IMR-90 (cell line): Measurements from ENCODE around the gene ZCCHC14. TPM values are rescaled to one million over a fixed set of nuclear protein-coding genes. Genes with fewer than 3 reads are reported as not detected.

ENCODE experiments used
- ATAC-seq: fragments of 200-7000 bp; cut with Tn5 transposase; 2 replicates; pipeline ENCODE4 v1.9.1; 2020; ENCODE audit warnings: low read depth, mild to moderate bottlenecking, moderate library complexity
- BruUV-seq: library from RNA; stranded (reverse); fragments of 400-500 nt; replicated peaks from 2 replicates; lab custom pipeline; 2021; lab: Mats Ljungman, UMichigan
- CTCF ChIA-PET: fragments of 300-600 bp; formaldehyde crosslinking; extraction: SDS; loops from one replicate; lab custom pipeline; 2021; ENCODE audit warnings: antibody characterized with exemption; lab: Yijun Ruan, JAX
- POLR2A ChIA-PET: fragments of 300-600 bp; sonication (Branson Sonifier 250); formaldehyde crosslinking; loops from one replicate; lab custom pipeline; 2022; ENCODE audit warnings: antibody characterized with exemption; ENCODE audit not compliant: unreplicated experiment; lab: Charles Lee
- DNase-seq: peaks from one replicate; pipeline ENCODE4 v3.0.0; 2013
- H2AFZ ChIP-seq: replicated peaks from 2 replicates; pipeline ENCODE3; 2013; ENCODE audit warnings: low read length, mild to moderate bottlenecking; ENCODE audit not compliant: poor library complexity
- H2AK5ac ChIP-seq: 2 replicates; pipeline ENCODE4 v1.6.1; 2013; ENCODE audit warnings: low read depth, low read length, inconsistent platforms
- H2AK9ac ChIP-seq: replicated peaks from 2 replicates; pipeline ENCODE3; 2013; ENCODE audit warnings: mild to moderate bottlenecking, low read depth, low read length, moderate library complexity; ENCODE audit not compliant: poor library complexity
- H2BK120ac ChIP-seq: 2 replicates; pipeline ENCODE4 v1.6.1; 2013; ENCODE audit warnings: low read depth, low read length, inconsistent platforms
- H2BK15ac ChIP-seq: 3 replicates; pipeline ENCODE4 v1.6.1; 2013; ENCODE audit warnings: low read depth, low read length, inconsistent platforms
- H2BK20ac ChIP-seq: 2 replicates; pipeline ENCODE4 v1.6.1; 2013; ENCODE audit warnings: low read depth, mild to moderate bottlenecking, inconsistent platforms, low read length, moderate library complexity
- H2BK5ac ChIP-seq: 2 replicates; pipeline ENCODE4 v1.6.1; 2013; ENCODE audit warnings: mild to moderate bottlenecking, low read depth, low read length, inconsistent platforms; ENCODE audit not compliant: poor library complexity, severe bottlenecking
- H3K14ac ChIP-seq: replicated peaks from 2 replicates; pipeline ENCODE4 v1.6.1; 2013; ENCODE audit warnings: low read depth, low read length, inconsistent platforms
- H3K18ac ChIP-seq: 2 replicates; pipeline ENCODE4 v1.6.1; 2013; ENCODE audit warnings: low read depth, low read length, control low read depth
- H3K23ac ChIP-seq: 2 replicates; pipeline ENCODE4 v1.6.1; 2013; ENCODE audit warnings: low read depth, low read length, inconsistent platforms
- H3K27ac ChIP-seq: 2 replicates; pipeline ENCODE4 v1.5.1; 2013; ENCODE audit warnings: mild to moderate bottlenecking, control low read depth, low read length; ENCODE audit not compliant: insufficient read depth
- H3K27me3 ChIP-seq: 2 replicates; pipeline ENCODE4 v1.6.1; 2013; ENCODE audit warnings: low read length; ENCODE audit not compliant: control insufficient read depth, insufficient read depth
- H3K36me3 ChIP-seq: 2 replicates; pipeline ENCODE4 v1.6.1; 2013; ENCODE audit warnings: low read length, mixed read lengths; ENCODE audit not compliant: control insufficient read depth, insufficient read depth
- H3K4ac ChIP-seq: 2 replicates; pipeline ENCODE4 v1.6.1; 2013; ENCODE audit warnings: low read depth, low read length, inconsistent platforms
- H3K4me1 ChIP-seq: 2 replicates; pipeline ENCODE4 v1.6.1; 2013; ENCODE audit warnings: low read length, mixed read lengths; ENCODE audit not compliant: control insufficient read depth, insufficient read depth
- H3K4me2 ChIP-seq: 2 replicates; pipeline ENCODE4 v1.6.1; 2013; ENCODE audit warnings: low read depth, mild to moderate bottlenecking, control low read depth, low read length, moderate library complexity
- H3K4me3 ChIP-seq: 2 replicates; pipeline ENCODE4 v1.5.1; 2013; ENCODE audit warnings: low read depth, mild to moderate bottlenecking, control low read depth, low read length, moderate library complexity; ENCODE audit not compliant: insufficient read depth
- H3K56ac ChIP-seq: 2 replicates; pipeline ENCODE4 v1.6.1; 2013; ENCODE audit warnings: low read length, inconsistent platforms; ENCODE audit not compliant: insufficient read depth; ENCODE audit errors: extremely low read depth
- H3K79me1 ChIP-seq, 2 experiments: 2 replicates each; pipeline ENCODE4 v1.6.1; 2013; ENCODE audit warnings: low read length in 2 of 2, inconsistent platforms in 1 of 2, low read depth in 1 of 2
- H3K9ac ChIP-seq: 2 replicates; pipeline ENCODE4 v1.6.1; 2013; ENCODE audit warnings: low read depth, low read length, control low read depth
- H3K9me1 ChIP-seq: 2 replicates; pipeline ENCODE4 v1.6.1; 2013; ENCODE audit warnings: low read length, inconsistent platforms; ENCODE audit not compliant: insufficient read depth
- H3K9me3 ChIP-seq: 2 replicates; pipeline ENCODE4 v1.6.1; 2013; ENCODE audit warnings: low read length; ENCODE audit not compliant: control insufficient read depth, insufficient read depth
- H4K20me1 ChIP-seq: 2 replicates; pipeline ENCODE4 v1.6.1; 2013; ENCODE audit warnings: low read length, inconsistent platforms; ENCODE audit not compliant: insufficient read depth
- H4K5ac ChIP-seq: 2 replicates; pipeline ENCODE4 v1.6.1; 2013; ENCODE audit warnings: mild to moderate bottlenecking, low read depth, low read length, control low read depth
- H4K8ac ChIP-seq, 2 experiments: 2 replicates each; pipeline ENCODE4 v1.6.1; 2013; ENCODE audit warnings: low read depth in 2 of 2, low read length in 2 of 2, control low read depth in 1 of 2, inconsistent platforms in 1 of 2
- H4K91ac ChIP-seq: 2 replicates; pipeline ENCODE4 v1.6.1; 2013; ENCODE audit warnings: low read depth, low read length, inconsistent platforms; ENCODE audit not compliant: insufficient read depth
- BHLHE40 ChIP-seq: fragments of 150-350 bp; IDR thresholded peaks from 2 replicates; pipeline ENCODE4 v1.6.1; 2016; ENCODE audit warnings: mild to moderate bottlenecking, low read depth, low read length
- CEBPB ChIP-seq: IDR thresholded peaks from 2 replicates; pipeline ENCODE4 v1.6.1; 2012; ENCODE audit warnings: low read depth, low read length, improper control_type of control experiment
- CHD1 ChIP-seq: IDR thresholded peaks from 2 replicates; pipeline ENCODE4 v1.6.1; 2012; ENCODE audit warnings: low read depth, low read length, improper control_type of control experiment
- CTCF ChIP-seq: conservative IDR thresholded peaks from 2 replicates; pipeline ENCODE4 v1.5.1; 2012; ENCODE audit warnings: mild to moderate bottlenecking, low read depth, low read length, improper control_type of control experiment
- ELK1 ChIP-seq: fragments of 150-350 bp; IDR thresholded peaks from 2 replicates; pipeline ENCODE4 v1.6.1; 2016; ENCODE audit warnings: low read depth, mild to moderate bottlenecking, low read length, moderate library complexity, borderline replicate concordance
- FOS ChIP-seq: fragments of 150-350 bp; IDR thresholded peaks from 2 replicates; pipeline ENCODE4 v1.6.1; 2016; ENCODE audit warnings: low read depth, low read length
- MAFK ChIP-seq: IDR thresholded peaks from 2 replicates; pipeline ENCODE4 v1.6.1; 2012; ENCODE audit warnings: low read depth, low read length, improper control_type of control experiment
- MAZ ChIP-seq: IDR thresholded peaks from 2 replicates; pipeline ENCODE4 v1.6.1; 2012; ENCODE audit warnings: low read depth, mild to moderate bottlenecking, low read length, improper control_type of control experiment, moderate library complexity, borderline replicate concordance
- MXI1 ChIP-seq: IDR thresholded peaks from 2 replicates; pipeline ENCODE4 v1.6.1; 2012; ENCODE audit warnings: low read depth, mild to moderate bottlenecking, low read length, moderate library complexity, borderline replicate concordance
- NFE2L2 ChIP-seq: fragments of 150-350 bp; IDR thresholded peaks from 2 replicates; pipeline ENCODE4 v1.6.1; 2016; ENCODE audit warnings: low read depth, mild to moderate bottlenecking, low read length
- POLR2A ChIP-seq: IDR thresholded peaks from 2 replicates; pipeline ENCODE4 v1.6.1; 2012; ENCODE audit warnings: mild to moderate bottlenecking, low read depth, low read length
- RAD21 ChIP-seq: IDR thresholded peaks from 2 replicates; pipeline ENCODE4 v1.6.1; 2012; ENCODE audit warnings: low read length, improper control_type of control experiment
- SMC3 ChIP-seq: fragments of 150-350 bp; IDR thresholded peaks from 2 replicates; pipeline ENCODE4 v1.6.1; 2016; ENCODE audit warnings: low read depth, mild to moderate bottlenecking, antibody characterized with exemption, low read length, moderate library complexity
- USF2 ChIP-seq: fragments of 150-350 bp; IDR thresholded peaks from 2 replicates; pipeline ENCODE4 v1.6.1; 2017; ENCODE audit warnings: mild to moderate bottlenecking, antibody characterized with exemption, low read length, low read depth
- WGBS, 2 experiments: methylation state at CpG; one replicate each; pipeline versions ENCODE4 v1.1.5 to v1.1.7; 2013; ENCODE audit warnings: missing lambda C conversion rate in 2 of 2; ENCODE audit not compliant: insufficient read length in 1 of 2; ENCODE audit errors: extremely low coverage in 2 of 2; 5-methylcytosine and 5-hydroxymethylcytosine counted together
- dilution Hi-C: fragments of 300-500 bp; cut with HindIII; formaldehyde crosslinking; loops from one replicate; pipeline ENCODE4 v1.14.3; 2018; ENCODE audit warnings: low sequenced_read_pairs; ENCODE audit not compliant: unreplicated experiment
- in situ Hi-C: fragments of 300-500 bp; cut with MboI; formaldehyde crosslinking; loops from 3 replicates; pipeline ENCODE4 v1.14.3; 2019; ENCODE audit warnings: low sequenced_read_pairs, inconsistent platforms, mixed read lengths
- intact Hi-C: fragments of 100-400 bp; cut with micrococcal nuclease; formaldehyde crosslinking; loops from 2 replicates; pipeline ENCODE4 v1.10.0; 2022
- polyA plus RNA-seq, 3 experiments: library from polyadenylated mRNA; depleted of rRNA; stranded (reverse); fragments of >200 nt; gene quantifications; 2 replicates each; pipeline ENCODE4 v1.2.3, GENCODE V29; 2012; ENCODE audit warnings: low replicate concordance in 1 of 3
- total RNA-seq: library from RNA; depleted of rRNA; stranded (reverse); fragments of >200 nt; gene quantifications from 2 replicates; pipeline ENCODE4 v1.2.3, GENCODE V29; 2012

The ZCCHC14 gene
- total and polyA plus RNA-seq, 2 of the 4 experiments (the other 2 are of a cell fraction): 2.5 to 5.3 TPM

- Histone ChIP-seq H4K5ac (no peak overlapping the region), H3K4me3 (no peak overlapping the region), H2AFZ (no peak overlapping the region), H3K27me3 (no peaks in the 10 kb centered on the region), H4K20me1 (peaks cover 41% of the 10 kb centered on the region), H3K4me2 (no peak overlapping the region), H3K27ac (no peak overlapping the region), H4K91ac (no peak overlapping the region), H3K56ac (no peak overlapping the region), H2AK5ac (no peak overlapping the region), H2BK20ac (no peak overlapping the region), H3K79me1 (peaks cover 9 to 65% of the 10 kb centered on the region in 2 experiments), H3K14ac (no peak overlapping the region), H3K18ac (no peak overlapping the region), H3K4ac (no peak overlapping the region), H3K23ac (no peak overlapping the region), H3K9me3 (no peaks in the 10 kb centered on the region), H3K9me1 (peaks cover 14% of the 10 kb centered on the region; the same call in 1 of the 2 replicates), H2BK120ac (no peak overlapping the region), H4K8ac (no peak overlapping the region), H3K9ac (no peak overlapping the region), H3K36me3 (peaks cover 26% of the 10 kb centered on the region), H2AK9ac (no peak overlapping the region), H3K4me1 (peaks cover 8% of the 10 kb centered on the region), H2BK15ac (no peak overlapping the region), H2BK5ac (no peak overlapping the region)
- TF ChIP-seq CEBPB: no peak
- TF ChIP-seq NFE2L2: no peak
- TF ChIP-seq SMC3: no peak
- TF ChIP-seq POLR2A: no peak
- no peak for TF ChIP-seq BHLHE40
- TF ChIP-seq FOS: no peak
- TF ChIP-seq CTCF: no peak
- no peak for TF ChIP-seq USF2
- TF ChIP-seq RAD21: no peak
- TF ChIP-seq MXI1: no peak
- TF ChIP-seq CHD1: no peak
- no peak for TF ChIP-seq MAZ
- TF ChIP-seq MAFK: no peak
- TF ChIP-seq ELK1: no peak
- DNase-seq (no peak), ATAC-seq (no peak)
- in situ Hi-C loops (no loop called here), dilution Hi-C loops (no loop called here), intact Hi-C loops (no loop called here)
- no CpG with 5 or more reads among the region's 8 CpGs for WGBS, 2 experiments
- BruUV-seq: no TSS peak
- ChIA-PET CTCF (no interaction called here), POLR2A (no interaction called here)
Measured at GRCh38 chr16:87361916-87362619, 130.8 kb downstream of the ZCCHC14 start.
